ENCODE measurements around the gene MCOLN1. TPM values are rescaled to one million over a fixed set of nuclear protein-coding genes. Genes with fewer than 3 reads are reported as not detected.

MCOLN1 gene
- total and polyA plus RNA-seq, 9 of the 15 experiments (the other 6 are each of a cell fraction or from before 2014, with no cell fraction given): 0.25 to 15.4 (median 7.1) TPM

GRCh38 chr19:7522072-7522922 lies at the start of gene MCOLN1 (continued):
- TF ChIP-seq ZNF395 (CRISPR knock-in tag; IDR thresholded peaks at IDR 0.05) (peak; percentile 20; the same call in 1 of the 2 replicates), SIRT6 (IDR thresholded peaks at IDR 0.05; ENCODE audit: low read depth, low read length) (no peak), MAFK (IDR thresholded peaks at IDR 0.05; ENCODE audit: low read length) (no peak), POLR3A (IDR thresholded peaks at IDR 0.05; ENCODE audit: borderline replicate concordance, extremely low read depth, insufficient read depth, insufficient read length) (no peak), NR2F6 (CRISPR knock-in tag; IDR thresholded peaks at IDR 0.05) (0 out of 2 replicates have a peak, but pooled peaks have one; percentile 60), ZNF274 (IDR thresholded peaks at IDR 0.05; ENCODE audit: borderline replicate concordance, low read depth, low read length) (no peak), E2F6 (IDR thresholded peaks at IDR 0.05; ENCODE audit: borderline replicate concordance in 1 of 2, extremely low read depth in 1 of 2, insufficient read depth in 1 of 2, insufficient read length in 1 of 2, low read depth in 1 of 2, low read length in 1 of 2, poor library complexity in 1 of 2, severe bottlenecking in 1 of 2) (peak; percentile 83 to 89), ZNF449 (CRISPR knock-in tag; IDR thresholded peaks at IDR 0.05) (no peak), ZBED1 (IDR thresholded peaks at IDR 0.05) (no peak), SRSF3 (IDR thresholded peaks at IDR 0.05; ENCODE audit: insufficient read depth, low read length) (no peak), XRCC3 (IDR thresholded peaks at IDR 0.05) (no peak), CHCHD3 (CRISPR knock-in tag; IDR thresholded peaks at IDR 0.05) (no peak), FOXJ3 (CRISPR knock-in tag; IDR thresholded peaks at IDR 0.05) (no peak), ETV6 (IDR thresholded peaks at IDR 0.05; ENCODE audit: borderline replicate concordance in 1 of 2, low read depth in 2 of 2, low read length in 1 of 2) (no peak), ETV6 (CRISPR knock-in tag; IDR thresholded peaks at IDR 0.05; ENCODE audit: borderline replicate concordance) (0 out of 2 replicates have a peak, but pooled peaks have one; percentile 46), NCOA1 (IDR thresholded peaks at IDR 0.05; ENCODE audit: low read depth) (no peak), NCOA6 (IDR thresholded peaks at IDR 0.05) (no peak), NFE2L1 (tag; IDR thresholded peaks at IDR 0.05; ENCODE audit: borderline replicate concordance, low read depth) (no peak), HMGN3 (IDR thresholded peaks at IDR 0.05; ENCODE audit: borderline replicate concordance, extremely low read depth, insufficient read length, low read depth, low read length) (peak; percentile 94), PRPF4 (IDR thresholded peaks at IDR 0.05; ENCODE audit: insufficient read depth, low read depth, low read length, poor library complexity, severe bottlenecking) (peak; percentile 63), NFIC (IDR thresholded peaks at IDR 0.05) (peak; percentile 74), ZNF134 (CRISPR knock-in tag; conservative IDR thresholded peaks at IDR 0.05) (0 out of 2 replicates have a peak, but pooled peaks have one; percentile 6), HNRNPL (IDR thresholded peaks at IDR 0.05; ENCODE audit: low read depth, low read length) (peak; percentile 60; the same call in 1 of the 2 replicates), RFX7 (CRISPR knock-in tag; IDR thresholded peaks at IDR 0.05) (no peak), MIER1 (IDR thresholded peaks at IDR 0.05; ENCODE audit: low read depth) (peak; percentile 20; the same call in 1 of the 2 replicates)

All from K562 (cell line).